ENCODE results near the gene SMAGP. TPM values are rescaled to one million over a fixed set of nuclear protein-coding genes. Genes with fewer than 3 reads are reported as not detected.

Gene SMAGP
- polyA plus RNA-seq, 1 donor (not counting 4 experiments of a cell fraction or from before 2014, with no cell fraction given), result 52.1 TPM

GRCh38 chr12:51219322-51219721 is 50.9 kb downstream of the SMAGP start:
- Histone ChIP-seq H3K27ac (ENCODE audit: control insufficient read depth, insufficient read depth, low read length) (no peak overlapping the region), H3K36me3 (ENCODE audit: control insufficient read depth in 2 of 2, extremely low read depth in 1 of 2, insufficient read depth in 2 of 2, low read length in 2 of 2) (no peaks in the 10 kb centered on the region), H3K27me3 (ENCODE audit: control insufficient read depth, extremely low read depth, insufficient read depth, low read length) (no peaks in the 10 kb centered on the region), H3K4me3 (ENCODE audit: control insufficient read depth in 2 of 3, extremely low read depth in 1 of 3, insufficient read depth in 2 of 3, low read depth in 1 of 3, low read length in 3 of 3) (no peak overlapping the region), H4K20me1 (ENCODE audit: control insufficient read depth, extremely low read depth, insufficient read depth, low read length) (no peaks in the 10 kb centered on the region), H3K9me1 (ENCODE audit: control insufficient read depth, extremely low read depth, insufficient read depth, low read length) (no peaks in the 10 kb centered on the region), H3K79me2 (ENCODE audit: control insufficient read depth, insufficient read depth, low read length) (no peaks in the 10 kb centered on the region), H3K9ac (ENCODE audit: control insufficient read depth, extremely low read depth, insufficient read depth, low read length) (no peak overlapping the region), H3K4me2 (ENCODE audit: control insufficient read depth, extremely low read depth, insufficient read depth, low read depth, low read length) (peak overlapping the region; percentile 97), H3K4me1 (ENCODE audit: control insufficient read depth, extremely low read depth, insufficient read depth, low read length) (peaks cover 8% of the 10 kb centered on the region), H2AFZ (ENCODE audit: control insufficient read depth, low read length) (no peak overlapping the region), H3K9me3 (ENCODE audit: control insufficient read depth, low read depth, low read length) (no peaks in the 10 kb centered on the region)
- DNase-seq (ENCODE audit: low read depth, low spot score) (no peak), FAIRE-seq (no peak)
- TF ChIP-seq CTCF (optimal IDR thresholded peaks at IDR 0.05 in 1 of 3, IDR thresholded peaks at IDR 0.05 in 1 of 3, conservative IDR thresholded peaks at IDR 0.05 in 1 of 3; ENCODE audit: extremely low read depth in 1 of 3, insufficient read depth in 2 of 3, low read length in 3 of 3) (no peak), EZH2 (IDR thresholded peaks at IDR 0.05; ENCODE audit: low read length) (no peak)
- dilution Hi-C loops (cut with MboI; ENCODE audit: extremely low pct_ligation_motif_present, low sequenced_read_pairs), result no loop called here

GRCh38 chr12:51218607-51219161 is 51.5 kb downstream of the SMAGP start:
- H3K4me3 ChIP-seq (ENCODE audit: control insufficient read depth in 2 of 3, extremely low read depth in 1 of 3, insufficient read depth in 2 of 3, low read depth in 1 of 3, low read length in 3 of 3), result peak overlapping the region; percentile 65 to 84 (median 83)
- FAIRE-seq (no peak), DNase-seq (ENCODE audit: low read depth, low spot score) (no peak)
- peak overlapping the region; percentile 95 for H2AFZ ChIP-seq (ENCODE audit: control insufficient read depth, low read length)
- peak overlapping the region; percentile 89 for H3K9ac ChIP-seq (ENCODE audit: control insufficient read depth, extremely low read depth, insufficient read depth, low read length)
- H3K9me1 ChIP-seq (ENCODE audit: control insufficient read depth, extremely low read depth, insufficient read depth, low read length), result no peaks in the 10 kb centered on the region
- no peaks in the 10 kb centered on the region for H3K36me3 ChIP-seq (ENCODE audit: control insufficient read depth in 2 of 2, extremely low read depth in 1 of 2, insufficient read depth in 2 of 2, low read length in 2 of 2)
- no peaks in the 10 kb centered on the region for H4K20me1 ChIP-seq (ENCODE audit: control insufficient read depth, extremely low read depth, insufficient read depth, low read length)
- peaks cover 8% of the 10 kb centered on the region for H3K4me1 ChIP-seq (ENCODE audit: control insufficient read depth, extremely low read depth, insufficient read depth, low read length)
- H3K9me3 ChIP-seq (ENCODE audit: control insufficient read depth, low read depth, low read length), result no peaks in the 10 kb centered on the region
- peak overlapping the region; percentile 97 for H3K4me2 ChIP-seq (ENCODE audit: control insufficient read depth, extremely low read depth, insufficient read depth, low read depth, low read length)
- dilution Hi-C loops (cut with MboI; ENCODE audit: extremely low pct_ligation_motif_present, low sequenced_read_pairs), result no loop called here
- H3K27ac ChIP-seq (ENCODE audit: control insufficient read depth, insufficient read depth, low read length), result peak overlapping the region; percentile 76
- no peaks in the 10 kb centered on the region for H3K79me2 ChIP-seq (ENCODE audit: control insufficient read depth, insufficient read depth, low read length)
- no peak for TF ChIP-seq EZH2 (IDR thresholded peaks at IDR 0.05; ENCODE audit: low read length)
- no peak for TF ChIP-seq CTCF (optimal IDR thresholded peaks at IDR 0.05 in 1 of 3, IDR thresholded peaks at IDR 0.05 in 1 of 3, conservative IDR thresholded peaks at IDR 0.05 in 1 of 3; ENCODE audit: extremely low read depth in 1 of 3, insufficient read depth in 2 of 3, low read length in 3 of 3)
- no peaks in the 10 kb centered on the region for H3K27me3 ChIP-seq (ENCODE audit: control insufficient read depth, extremely low read depth, insufficient read depth, low read length)
